ENCODE measurements around the gene PIM1. TPM values are rescaled to one million over a fixed set of nuclear protein-coding genes. Genes with fewer than 3 reads are reported as not detected.
"Not testable (repeated sequence)": the region's sequence is repeated elsewhere in the genome, so short reads cannot be mapped to it uniquely, and the experiment has no call there.

PIM1 gene
- total RNA-seq, 6 experiments from 2014 or later: 5.1 to 45.2 (median 13.0) TPM

DNA sequence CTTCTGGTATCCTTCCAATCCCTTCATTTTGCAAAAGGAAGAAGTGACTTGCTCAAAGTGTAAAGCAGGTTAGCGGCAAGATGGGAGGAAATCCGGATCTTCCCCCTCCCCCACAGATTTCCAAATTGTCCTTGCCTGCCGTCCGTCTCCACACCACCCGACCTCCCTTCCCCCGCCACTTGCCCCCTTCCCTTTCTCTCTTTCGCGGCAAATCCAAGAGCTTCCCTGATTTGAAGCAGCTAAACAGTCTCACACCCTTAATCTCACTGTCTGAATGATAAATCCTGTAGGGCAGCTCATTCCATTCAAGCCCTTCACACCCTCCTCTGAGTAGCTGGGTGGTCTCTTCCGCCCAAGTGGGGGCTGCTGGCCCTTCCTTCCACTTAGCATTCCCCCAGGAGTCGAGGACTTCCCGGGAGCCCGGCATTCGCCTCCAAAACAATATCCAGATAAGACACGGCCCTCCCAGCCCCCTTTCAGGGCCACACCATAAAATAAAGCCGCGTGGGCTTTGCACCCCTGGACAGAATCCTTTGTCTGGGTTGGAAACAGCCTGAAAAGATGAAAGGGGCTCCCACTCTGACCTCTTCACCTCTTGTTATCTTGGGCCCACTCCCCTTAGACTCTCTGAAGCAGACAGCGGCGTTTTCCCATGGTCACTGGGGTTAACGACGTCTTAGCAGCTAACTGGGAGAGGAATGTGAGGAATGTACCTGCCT, 44.0 kb upstream of the PIM1 start:
- Histone ChIP-seq H3K4me1 (peaks cover 0 to 30% (median 11%) of the 10 kb centered on the region in 4 donors), H3K9me3 (no peaks in the 10 kb centered on the region), H3K27me3 (no peaks in the 10 kb centered on the region), H3K4me3 (no peak overlapping the region), H3K36me3 (no peaks in the 10 kb centered on the region), H3K27ac (no peak overlapping the region)
- no peak for TF ChIP-seq CTCF (IDR thresholded peaks at IDR 0.05)
- no peak for TF ChIP-seq POLR2A (IDR thresholded peaks at IDR 0.05)
- intact Hi-C loops (cut with DNase I): no loop called here
- no peak for DNase-seq
- 55% methylated on average over 18 of the region's 20 CpGs for WGBS (ENCODE audit: insufficient coverage, low coverage, low lambda C conversion rate, missing lambda C conversion rate)
- ATAC-seq: no peak

GRCh38 chr6:37126493-37126958, 43.4 kb upstream of the PIM1 start:
- ATAC-seq (no peak), DNase-seq (no peak)
- peaks cover 0 to 36% (median 13%) of the 10 kb centered on the region in 4 donors for H3K4me1 ChIP-seq
- H3K27me3 ChIP-seq: no peaks in the 10 kb centered on the region
- H3K27ac ChIP-seq: no peak overlapping the region
- no peaks in the 10 kb centered on the region for H3K36me3 ChIP-seq
- TF ChIP-seq POLR2A (IDR thresholded peaks at IDR 0.05) (no peak), CTCF (IDR thresholded peaks at IDR 0.05) (no peak)
- intact Hi-C loops (cut with DNase I): no loop called here
- no peaks in the 10 kb centered on the region for H3K9me3 ChIP-seq
- 71% methylated on average over 6 of the region's 6 CpGs for WGBS (ENCODE audit: insufficient coverage, low coverage, low lambda C conversion rate, missing lambda C conversion rate)
- no peak overlapping the region for H3K4me3 ChIP-seq

GRCh38 chr6:37126961-37127616, 42.9 kb upstream of the PIM1 start:
- Histone ChIP-seq H3K27me3 (no peaks in the 10 kb centered on the region), H3K9me3 (no peaks in the 10 kb centered on the region), H3K4me1 (peaks cover 0 to 36% (median 13%) of the 10 kb centered on the region in 4 donors), H3K27ac (peak overlapping the region; percentile 39 to 84 (median 66)), H3K4me3 (no peak overlapping the region), H3K36me3 (no peaks in the 10 kb centered on the region)
- DNase-seq (no peak), ATAC-seq (no peak)
- 95% methylated on average over 1 of the region's 1 CpG for WGBS (ENCODE audit: insufficient coverage, low coverage, low lambda C conversion rate, missing lambda C conversion rate)
- intact Hi-C loops (cut with DNase I): no loop called here
- TF ChIP-seq POLR2A (IDR thresholded peaks at IDR 0.05): no peak
- no peak for TF ChIP-seq CTCF (IDR thresholded peaks at IDR 0.05)

DNA sequence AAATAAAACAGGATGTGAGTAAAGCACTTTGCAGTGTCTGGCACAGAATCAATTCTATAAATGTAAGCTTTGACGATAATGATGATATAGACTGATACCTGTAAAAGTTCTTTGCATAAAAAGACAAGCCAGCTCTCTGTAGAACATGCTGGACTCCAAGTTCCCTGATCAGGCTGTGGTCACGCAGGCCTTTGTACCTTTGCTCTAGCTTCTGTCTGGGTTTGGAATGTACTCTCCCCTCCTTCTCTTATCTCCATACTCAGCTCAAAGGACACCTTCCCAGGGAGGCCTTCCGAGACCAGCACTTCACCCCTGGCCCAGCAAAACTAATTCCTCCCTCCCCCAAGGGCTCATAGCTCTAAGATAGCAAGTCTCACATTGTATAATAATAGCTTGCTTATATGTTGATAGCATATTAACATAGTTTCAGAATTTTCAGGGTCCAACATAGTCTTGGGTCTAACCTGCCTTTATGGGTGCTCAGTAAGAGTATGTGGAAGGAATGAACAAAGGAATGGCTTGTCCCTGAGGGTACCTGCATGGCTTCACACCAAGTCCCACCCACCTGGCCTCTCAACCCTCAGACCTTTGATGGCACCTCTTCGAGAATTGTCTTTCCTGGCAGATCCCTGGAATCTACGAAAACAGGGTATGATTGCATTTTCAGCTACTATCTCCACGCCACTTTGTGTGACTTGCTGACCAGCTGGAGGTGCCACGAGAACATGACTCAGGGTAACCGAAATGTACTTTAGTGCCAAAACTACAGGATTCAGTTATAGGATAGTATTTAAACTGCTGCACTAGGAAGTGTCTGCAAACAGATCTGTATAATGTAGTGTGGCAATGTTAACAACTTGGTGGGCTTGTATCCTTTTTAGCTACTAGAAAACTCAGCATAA, 41.7 kb upstream of the PIM1 start:
- Histone ChIP-seq H3K4me1 (peaks cover 0 to 36% (median 13%) of the 10 kb centered on the region in 4 donors), H3K9me3 (no peaks in the 10 kb centered on the region), H3K27me3 (no peaks in the 10 kb centered on the region), H3K4me3 (no peak overlapping the region), H3K27ac (peak overlapping the region; percentile 66 to 84 (median 82)), H3K36me3 (no peaks in the 10 kb centered on the region)
- 24% methylated on average over 7 of the region's 8 CpGs for WGBS (ENCODE audit: insufficient coverage, low coverage, low lambda C conversion rate, missing lambda C conversion rate)
- intact Hi-C loops (cut with DNase I): no loop called here
- peak; percentile 82 to 92 (median 88) for ATAC-seq
- DNase-seq: peak; percentile 67 to 86 (median 81)
- TF ChIP-seq POLR2A (IDR thresholded peaks at IDR 0.05) (no peak), CTCF (IDR thresholded peaks at IDR 0.05) (peak in 2 of 4 donors; percentile 32 to 42)

- Histone ChIP-seq H3K27ac (peak overlapping the region; percentile 66 to 84 (median 82)), H3K4me1 (peaks cover 0 to 36% (median 13%) of the 10 kb centered on the region in 4 donors)
- H3K36me3 ChIP-seq; H3K4me3 ChIP-seq; intact Hi-C loops (cut with DNase I); H3K27me3 ChIP-seq; H3K9me3 ChIP-seq; ATAC-seq; DNase-seq: not testable (repeated sequence)
- 63% methylated on average over 4 of the region's 12 CpGs for WGBS (ENCODE audit: insufficient coverage, low coverage, low lambda C conversion rate, missing lambda C conversion rate)
These were observed 41.0 kb upstream of the PIM1 start for GRCh38 chr6:37128863-37129443.

Data from right lobe of liver (tissue), 6 donors.